Small intestine (tissue), 7 donors: Measurements from ENCODE around the gene REP15. TPM values are rescaled to one million over a fixed set of nuclear protein-coding genes. Genes with fewer than 3 reads are reported as not detected.

ENCODE experiments used
- DNase-seq, 2 donors: peaks; one replicate each; pipeline versions ENCODE4 v3.0.0 to v3.0.0-alpha.2; 2013
- FAIRE-seq: peaks from 2 replicates; lab custom pipeline; 2012; peaks lifted over from hg19 to GRCh38; lab: Jason Lieb, UNC
- H3K27ac ChIP-seq, 3 donors: one replicate each; pipeline ENCODE4 v1.5.1; 2013; ENCODE audit warnings: low read length in 2 of 3, mild to moderate bottlenecking in 2 of 3, control low read depth in 1 of 3, inconsistent platforms in 1 of 3, low read depth in 1 of 3, moderate library complexity in 1 of 3
- H3K27me3 ChIP-seq, 3 donors: one replicate each; pipeline ENCODE4 v1.6.1; 2013; ENCODE audit warnings: low read length in 3 of 3, inconsistent platforms in 1 of 3; ENCODE audit not compliant: control insufficient read depth in 3 of 3, insufficient read depth in 3 of 3
- H3K36me3 ChIP-seq, 3 donors: one replicate each; pipeline ENCODE4 v1.6.1; 2013; ENCODE audit warnings: low read length in 3 of 3, inconsistent platforms in 1 of 3, low read depth in 1 of 3, mild to moderate bottlenecking in 1 of 3, moderate library complexity in 1 of 3; ENCODE audit not compliant: control insufficient read depth in 3 of 3, insufficient read depth in 2 of 3
- H3K4me1 ChIP-seq, 3 donors: one replicate each; pipeline ENCODE4 v1.6.1; 2013; ENCODE audit warnings: low read length in 2 of 3, inconsistent platforms in 1 of 3, low read depth in 1 of 3, mild to moderate bottlenecking in 1 of 3, moderate library complexity in 1 of 3; ENCODE audit not compliant: control insufficient read depth in 3 of 3, insufficient read depth in 2 of 3
- H3K4me3 ChIP-seq, 3 donors: one replicate each; pipeline ENCODE4 v1.5.1; 2013; ENCODE audit warnings: low read length in 3 of 3, control low read depth in 1 of 3, inconsistent platforms in 1 of 3, low read depth in 1 of 3, mild to moderate bottlenecking in 1 of 3, moderate library complexity in 1 of 3
- H3K9me3 ChIP-seq, 2 donors: one replicate each; pipeline ENCODE4 v1.6.1; 2013; ENCODE audit warnings: low read depth in 1 of 2, low read length in 1 of 2; ENCODE audit not compliant: control insufficient read depth in 2 of 2, insufficient read depth in 1 of 2
- WGBS, 3 donors: extraction: QIAGEN DNeasy Blood & Tissue Kit; methylation state at CpG; one replicate each; pipeline ENCODE4 v1.1.7; 2013; 5-methylcytosine and 5-hydroxymethylcytosine counted together
- polyA plus RNA-seq, 4 donors: library from polyadenylated mRNA; stranded (reverse) in 3 of 4; unstranded in 1 of 4; fragments of 200-250 nt in 3 of 4; fragments of 120-200 nt in 1 of 4; gene quantifications; one replicate each; pipeline versions ENCODE4 v1.2.1 to v1.2.3, GENCODE V29; 2013
- donor health status: healthy with polysubstance abuse.
- donor health status: control.
- donor health status: control.
- donor health status: Bipolar disorder and iron deficiency.
- donor health status: healthy.

The REP15 gene
- polyA plus RNA-seq, 4 donors: 17.2 to 58.8 (median 30.1) TPM

DNA sequence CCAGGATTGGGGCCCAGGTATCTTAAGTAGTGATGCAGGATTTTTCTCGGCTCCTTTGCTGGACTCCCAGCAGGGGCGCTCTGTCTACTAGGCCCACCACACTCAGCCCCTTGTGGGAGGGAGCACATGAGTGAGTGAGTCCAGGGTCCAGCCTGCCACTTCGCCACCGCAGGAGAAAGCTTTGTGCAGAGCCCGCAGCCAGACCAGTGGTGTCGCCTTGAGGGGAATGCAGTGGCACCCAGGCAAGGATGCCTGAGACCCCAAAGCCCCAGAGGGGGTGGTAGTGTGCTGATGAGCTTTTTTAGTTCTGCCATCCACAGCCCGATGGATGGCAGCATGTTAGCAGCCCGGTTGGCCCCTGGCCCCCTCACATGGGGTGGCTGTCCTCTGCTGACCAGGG is 9.0 kb downstream of the REP15 start:
- no peak overlapping the region for H3K27ac ChIP-seq
- 78 to 91% (median 82%) methylated on average over 8 of the region's 8 CpGs for WGBS, 3 donors
- H3K9me3 ChIP-seq: no peaks in the 10 kb centered on the region
- peaks cover 0 to 10% (median 0%) of the 10 kb centered on the region in 3 donors for H3K4me1 ChIP-seq
- no peak overlapping the region for H3K4me3 ChIP-seq
- FAIRE-seq (no peak), DNase-seq (peak in 1 of 2 donors; percentile 47)
- no peaks in the 10 kb centered on the region for H3K36me3 ChIP-seq
- H3K27me3 ChIP-seq: no peaks in the 10 kb centered on the region

DNA sequence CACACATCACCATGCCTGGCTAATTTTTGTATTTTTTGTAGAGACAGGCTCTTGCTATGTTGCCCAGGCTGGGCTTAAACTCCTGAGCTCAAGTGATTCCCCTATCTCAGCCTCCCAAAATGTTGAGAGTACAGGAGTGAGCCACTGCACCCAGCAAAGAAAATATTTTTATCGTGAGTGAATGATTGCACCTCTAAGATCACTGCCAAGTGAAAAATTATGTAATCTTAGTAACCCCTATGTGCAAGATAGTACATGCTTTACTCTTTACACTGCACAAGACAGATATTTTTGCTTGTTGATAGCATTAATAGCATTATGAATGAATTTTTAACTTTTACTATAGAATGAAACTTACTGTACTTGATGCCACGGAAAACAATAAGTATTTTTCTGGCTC is 11.0 kb downstream of the REP15 start:
- no peaks in the 10 kb centered on the region for H3K36me3 ChIP-seq
- H3K27ac ChIP-seq: no peak overlapping the region
- DNase-seq: no peak
- no peaks in the 10 kb centered on the region for H3K27me3 ChIP-seq
- no peak for FAIRE-seq
- no peak overlapping the region for H3K4me3 ChIP-seq
- WGBS, 3 donors: 86 to 91% (median 90%) methylated on average over 2 of the region's 2 CpGs
- peaks cover 3 to 11% (median 5%) of the 10 kb centered on the region in 3 donors for H3K4me1 ChIP-seq
- no peaks in the 10 kb centered on the region for H3K9me3 ChIP-seq

GRCh38 chr12:27709212-27709931 is 13.1 kb downstream of the REP15 start:
- H3K36me3 ChIP-seq: peaks cover 0 to 6% (median 0%) of the 10 kb centered on the region in 3 donors
- H3K27me3 ChIP-seq: no peaks in the 10 kb centered on the region
- peak overlapping the region in 2 of 3 donors; percentile 20 to 68 for H3K27ac ChIP-seq
- no peaks in the 10 kb centered on the region for H3K9me3 ChIP-seq
- DNase-seq: no peak
- peak overlapping the region in 2 of 3 donors; percentile 87 to 90 for H3K4me3 ChIP-seq
- H3K4me1 ChIP-seq: peaks cover 3 to 11% (median 5%) of the 10 kb centered on the region in 3 donors
- no peak for FAIRE-seq
- WGBS, 3 donors: 50 to 69% (median 53%) methylated on average over 12 of the region's 12 CpGs

- WGBS, 3 donors: 6 to 11% (median 6%) methylated on average over 24 of the region's 24 CpGs
Observed at GRCh38 chr12:27709932-27710591, 13.8 kb downstream of the REP15 start.

DNA sequence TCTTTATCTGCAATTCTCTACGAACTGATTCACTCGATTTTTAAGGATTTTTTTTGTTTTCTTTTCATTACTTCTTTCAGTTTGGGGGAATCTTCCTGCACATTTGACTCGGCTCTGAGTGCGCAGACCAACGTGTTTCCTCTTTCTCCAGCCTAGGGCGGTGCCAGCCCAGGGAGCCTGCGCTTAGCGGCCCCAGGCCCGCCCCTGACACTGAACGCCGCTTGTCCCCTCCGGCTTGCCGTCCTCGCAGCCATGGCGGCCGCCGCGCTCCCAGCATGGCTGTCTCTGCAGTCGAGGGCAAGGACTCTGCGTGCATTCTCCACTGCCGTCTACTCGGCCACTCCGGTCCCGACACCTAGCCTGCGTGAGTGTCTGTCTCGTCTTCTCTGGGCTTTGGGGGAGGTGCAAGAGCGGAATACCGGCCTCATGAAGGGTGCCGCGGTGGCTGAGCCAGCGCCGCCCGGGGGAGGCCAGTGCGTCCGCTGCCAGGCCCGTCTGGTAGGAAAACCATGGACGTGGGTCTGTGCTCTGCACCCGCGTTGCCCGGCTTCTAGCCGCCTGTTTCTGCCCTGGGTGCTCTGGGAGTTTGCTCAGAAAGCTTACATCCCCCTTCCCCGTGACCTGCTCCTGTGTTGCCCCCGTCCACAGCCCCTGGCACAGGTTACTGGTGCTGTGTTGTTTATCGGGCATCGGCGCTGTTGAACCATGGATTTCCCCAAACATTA is 14.5 kb downstream of the REP15 start, which contains the start of gene MRPS35:
TSS of gene MRPS35 (plus strand) at position 241 of the 725 bp plus-strand sequence. CDS start at position 253, 12 bp downstream.
- Histone ChIP-seq H3K4me1 (peaks cover 3 to 6% (median 5%) of the 10 kb centered on the region in 3 donors), H3K9me3 (no peaks in the 10 kb centered on the region), H3K4me3 (peak within 1 kb of the TSS; percentile 81 to 90 (median 87)), H3K27ac (peak within 1 kb of the TSS; percentile 66 to 86 (median 68)), H3K27me3 (no peaks in the 10 kb centered on the region), H3K36me3 (peaks cover 0 to 11% (median 0%) of the 10 kb centered on the region in 3 donors)
- 0 to 1% (median 0%) methylated on average over 45 to 46 of the region's 46 CpGs for WGBS, 3 donors
- FAIRE-seq (no peak), DNase-seq (peak; percentile 91 to 97)

More at GRCh38 chr12:27709932-27710591, 13.8 kb downstream of the REP15 start:
- Histone ChIP-seq H3K4me3 (peak overlapping the region in 2 of 3 donors; percentile 87 to 90), H3K36me3 (peaks cover 0 to 8% (median 0%) of the 10 kb centered on the region in 3 donors), H3K27ac (peak overlapping the region; percentile 66 to 86 (median 68)), H3K4me1 (peaks cover 3 to 11% (median 5%) of the 10 kb centered on the region in 3 donors), H3K27me3 (no peaks in the 10 kb centered on the region), H3K9me3 (no peaks in the 10 kb centered on the region)
- DNase-seq (peak in 1 of 2 donors; percentile 60), FAIRE-seq (no peak)

GRCh38 chr12:27711317-27711682 is 15.1 kb downstream of the REP15 start:
- FAIRE-seq: no peak

GRCh38 chr12:27711967-27712366 is 15.7 kb downstream of the REP15 start:
- Histone ChIP-seq H3K27ac (no peak overlapping the region), H3K27me3 (no peaks in the 10 kb centered on the region), H3K36me3 (peaks cover 0 to 16% (median 0%) of the 10 kb centered on the region in 3 donors), H3K9me3 (no peaks in the 10 kb centered on the region), H3K4me3 (peak overlapping the region in 2 of 3 donors; percentile 8 to 90), H3K4me1 (peaks cover 3 to 6% (median 5%) of the 10 kb centered on the region in 3 donors)
- FAIRE-seq: no peak
- DNase-seq: no peak
- 37 to 70% (median 45%) methylated on average over 2 of the region's 2 CpGs for WGBS, 3 donors

More at GRCh38 chr12:27711317-27711682, 15.1 kb downstream of the REP15 start:
- peak; percentile 46 to 55 for DNase-seq
- H3K27ac ChIP-seq: peak overlapping the region; percentile 12 to 86 (median 68)
- H3K9me3 ChIP-seq: no peaks in the 10 kb centered on the region
- WGBS, 3 donors: 0 to 1% (median 0%) methylated on average over 11 of the region's 11 CpGs
- H3K36me3 ChIP-seq: peaks cover 0 to 11% (median 0%) of the 10 kb centered on the region in 3 donors
- H3K4me3 ChIP-seq: peak overlapping the region; percentile 81 to 90 (median 87)
- H3K4me1 ChIP-seq: peaks cover 3 to 6% (median 5%) of the 10 kb centered on the region in 3 donors
- H3K27me3 ChIP-seq: no peaks in the 10 kb centered on the region

- WGBS, 3 donors: 83 to 91% (median 90%) methylated on average over 1 of the region's 1 CpG
- no peaks in the 10 kb centered on the region for H3K9me3 ChIP-seq
- H3K4me1 ChIP-seq: no peaks in the 10 kb centered on the region
- H3K36me3 ChIP-seq: peaks cover 7 to 33% (median 8%) of the 10 kb centered on the region in 3 donors
- H3K27ac ChIP-seq: no peak overlapping the region
- DNase-seq (no peak), FAIRE-seq (no peak)
- H3K27me3 ChIP-seq: no peaks in the 10 kb centered on the region
- H3K4me3 ChIP-seq: no peak overlapping the region
Observed at GRCh38 chr12:27723212-27723611, 27.0 kb downstream of the REP15 start.
